Measurements from ENCODE around the gene OBSCN.

Gene OBSCN

GRCh38 chr1:228284148-228284495 is 76.3 kb downstream of the OBSCN start:
- H3K27me3 ChIP-seq (ENCODE audit: insufficient read depth, poor library complexity, severe bottlenecking), result no peaks in the 10 kb centered on the region
- H3K27ac ChIP-seq (replicated peaks), result no peak overlapping the region
- no peak for DNase-seq (ENCODE audit: low read depth in 1 of 2, low spot score in 1 of 2)
- TF ChIP-seq SPI1 (IDR thresholded peaks at IDR 0.05; ENCODE audit: borderline replicate concordance, low read depth) (no peak), GABPA (IDR thresholded peaks at IDR 0.05; ENCODE audit: low read depth) (no peak), CTCF (IDR thresholded peaks at IDR 0.05; ENCODE audit: insufficient read depth, low read length) (no peak), REST (IDR thresholded peaks at IDR 0.05; ENCODE audit: insufficient replicate concordance, low read depth) (no peak), POLR2AphosphoS5 (IDR thresholded peaks at IDR 0.05; ENCODE audit: low read depth) (no peak)
- no peak overlapping the region for H3K4me3 ChIP-seq (replicated peaks; ENCODE audit: insufficient read depth, low read length)

GRCh38 chr1:228284521-228284920 is 76.7 kb downstream of the OBSCN start:
- Histone ChIP-seq H3K27ac (replicated peaks) (no peak overlapping the region), H3K4me3 (replicated peaks; ENCODE audit: insufficient read depth, low read length) (no peak overlapping the region), H3K27me3 (ENCODE audit: insufficient read depth, poor library complexity, severe bottlenecking) (no peaks in the 10 kb centered on the region)
- DNase-seq (ENCODE audit: low read depth in 1 of 2, low spot score in 1 of 2), result no peak
- TF ChIP-seq POLR2AphosphoS5 (IDR thresholded peaks at IDR 0.05; ENCODE audit: low read depth) (no peak), SPI1 (IDR thresholded peaks at IDR 0.05; ENCODE audit: borderline replicate concordance, low read depth) (no peak), GABPA (IDR thresholded peaks at IDR 0.05; ENCODE audit: low read depth) (no peak), CTCF (IDR thresholded peaks at IDR 0.05; ENCODE audit: insufficient read depth, low read length) (no peak)

GRCh38 chr1:228285661-228286504 is 78.0 kb downstream of the OBSCN start:
- Histone ChIP-seq H3K4me3 (replicated peaks; ENCODE audit: insufficient read depth, low read length) (no peak overlapping the region), H3K27ac (replicated peaks) (no peak overlapping the region), H3K27me3 (ENCODE audit: insufficient read depth, poor library complexity, severe bottlenecking) (no peaks in the 10 kb centered on the region)
- DNase-seq (ENCODE audit: low read depth in 1 of 2, low spot score in 1 of 2), result no peak
- no peak for TF ChIP-seq POLR2AphosphoS5 (IDR thresholded peaks at IDR 0.05; ENCODE audit: low read depth)
- no peak for TF ChIP-seq CTCF (IDR thresholded peaks at IDR 0.05; ENCODE audit: insufficient read depth, low read length)
- TF ChIP-seq REST (IDR thresholded peaks at IDR 0.05; ENCODE audit: insufficient replicate concordance, low read depth), result no peak
- no peak for TF ChIP-seq SPI1 (IDR thresholded peaks at IDR 0.05; ENCODE audit: borderline replicate concordance, low read depth)
- no peak for TF ChIP-seq GABPA (IDR thresholded peaks at IDR 0.05; ENCODE audit: low read depth)

Measured in HL-60 (cell line).